ENCODE measurements around the gene HSBP1L1. TPM values are rescaled to one million over a fixed set of nuclear protein-coding genes. Genes with fewer than 3 reads are reported as not detected.
"Not testable (repeated sequence)": the region's sequence is repeated elsewhere in the genome, so short reads cannot be mapped to it uniquely, and the experiment has no call there.

HSBP1L1 gene
- total RNA-seq, 1 donor from 2014 or later = 1.6 TPM

- H3K9me3 Mint-ChIP-seq (ENCODE audit: unreplicated experiment) = no peaks in the 10 kb centered on the region
- no peak overlapping the region for H3K4me3 Mint-ChIP-seq (ENCODE audit: unreplicated experiment)
- H3K27ac Mint-ChIP-seq (ENCODE audit: unreplicated experiment) = no peak overlapping the region
- no peaks in the 10 kb centered on the region for H3K27me3 Mint-ChIP-seq (ENCODE audit: unreplicated experiment)
- no peak for TF ChIP-seq CTCF (IDR thresholded peaks at IDR 0.05)
- peaks cover 2% of the 10 kb centered on the region for H3K36me3 Mint-ChIP-seq (ENCODE audit: unreplicated experiment)
- H3K4me1 Mint-ChIP-seq (ENCODE audit: unreplicated experiment) = peaks cover 8% of the 10 kb centered on the region
- DNase-seq (ENCODE audit: extremely low spot score, unreplicated experiment) = no peak
These were observed 5.5 kb upstream of the HSBP1L1 start for GRCh38 chr18:79958981-79959380.

DNA sequence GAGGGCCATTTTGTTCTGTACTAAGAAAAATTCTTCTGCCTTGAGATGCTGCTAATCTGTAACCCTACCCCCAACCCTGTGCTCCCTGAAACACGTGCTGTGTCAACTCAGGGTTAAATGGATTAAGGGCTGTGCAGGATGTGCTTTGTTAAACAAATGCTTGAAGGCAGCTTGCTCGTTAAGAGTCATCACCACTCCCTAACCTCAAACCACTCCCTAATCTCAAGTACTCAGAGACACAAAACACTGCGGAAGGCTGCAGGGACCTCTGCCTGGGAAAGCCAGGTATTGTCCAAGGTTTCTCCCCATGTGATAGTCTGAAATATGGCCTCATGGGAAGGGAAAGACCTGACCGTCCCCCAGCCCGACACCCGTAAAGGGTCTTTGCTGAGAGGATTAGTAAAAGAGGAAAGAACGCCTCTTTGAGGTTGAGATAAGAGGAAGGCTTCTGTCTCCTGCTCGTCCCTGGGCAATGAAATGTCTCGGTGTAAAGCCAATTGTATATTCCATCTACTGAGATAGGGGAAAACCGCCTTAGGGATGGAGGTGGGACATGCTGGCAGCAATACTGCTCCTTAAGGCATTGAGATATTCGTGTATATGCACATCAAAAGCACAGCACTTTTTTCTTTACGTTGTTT lies 4.2 kb upstream of the HSBP1L1 start:
- not testable (repeated sequence) for H3K27ac Mint-ChIP-seq (ENCODE audit: unreplicated experiment)

GRCh38 chr18:79960921-79961526 lies 3.4 kb upstream of the HSBP1L1 start:
- H3K4me1 Mint-ChIP-seq (ENCODE audit: unreplicated experiment) = peaks cover 14% of the 10 kb centered on the region
- no peaks in the 10 kb centered on the region for H3K27me3 Mint-ChIP-seq (ENCODE audit: unreplicated experiment)
- H3K4me3 Mint-ChIP-seq (ENCODE audit: unreplicated experiment) = no peak overlapping the region
- no peak for DNase-seq (ENCODE audit: extremely low spot score, unreplicated experiment)
- no peaks in the 10 kb centered on the region for H3K9me3 Mint-ChIP-seq (ENCODE audit: unreplicated experiment)
- H3K36me3 Mint-ChIP-seq (ENCODE audit: unreplicated experiment) = no peaks in the 10 kb centered on the region
- no peak for TF ChIP-seq CTCF (IDR thresholded peaks at IDR 0.05)
- no peak overlapping the region for H3K27ac Mint-ChIP-seq (ENCODE audit: unreplicated experiment)

More for the DNA sequence above, 4.2 kb upstream of the HSBP1L1 start:
- H3K4me3 Mint-ChIP-seq (ENCODE audit: unreplicated experiment); DNase-seq (ENCODE audit: extremely low spot score, unreplicated experiment); H3K36me3 Mint-ChIP-seq (ENCODE audit: unreplicated experiment); H3K27me3 Mint-ChIP-seq (ENCODE audit: unreplicated experiment); H3K9me3 Mint-ChIP-seq (ENCODE audit: unreplicated experiment): not testable (repeated sequence)
- H3K4me1 Mint-ChIP-seq (ENCODE audit: unreplicated experiment) = peaks cover 10% of the 10 kb centered on the region

DNA sequence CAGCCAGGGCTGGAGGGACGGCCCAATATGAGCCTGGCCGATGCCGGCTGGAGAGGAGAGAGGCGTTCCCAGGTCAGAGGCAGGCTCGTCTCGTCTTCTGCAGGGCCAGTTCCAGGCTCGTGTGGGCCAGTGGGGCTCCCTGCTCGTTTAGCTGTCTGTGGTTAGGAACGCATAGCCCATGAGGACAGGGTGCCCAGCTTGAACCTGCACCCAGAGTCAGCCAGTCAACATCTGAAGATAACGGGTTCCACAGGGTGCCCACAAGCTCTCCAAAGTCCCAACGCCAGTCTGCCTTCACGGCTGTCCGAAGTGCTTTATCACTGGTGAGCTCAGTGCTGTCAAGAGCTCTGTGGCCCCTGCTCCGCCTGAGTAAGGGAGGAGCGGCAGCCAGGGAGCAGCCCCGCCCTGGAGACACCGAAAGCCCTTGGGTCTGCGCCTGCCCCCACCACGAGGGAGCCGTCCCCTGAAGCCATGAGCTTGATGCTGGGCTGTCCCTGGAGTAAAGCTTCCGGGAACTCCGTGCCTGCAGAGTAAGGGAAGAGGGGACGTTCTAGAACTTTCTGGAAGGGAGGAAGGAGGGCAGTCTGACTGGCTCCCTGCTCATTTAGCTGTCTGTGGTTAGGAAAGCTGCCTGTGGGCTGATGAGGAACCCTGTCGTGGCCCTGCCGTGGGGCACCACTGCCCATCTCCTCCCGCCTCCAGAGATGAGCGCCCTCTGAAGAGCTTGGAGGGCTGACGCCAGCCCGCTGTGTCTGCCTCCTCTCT lies 2.7 kb upstream of the HSBP1L1 start:
- no peak overlapping the region for H3K4me3 Mint-ChIP-seq (ENCODE audit: unreplicated experiment)
- no peak for TF ChIP-seq CTCF (IDR thresholded peaks at IDR 0.05)
- no peaks in the 10 kb centered on the region for H3K27me3 Mint-ChIP-seq (ENCODE audit: unreplicated experiment)
- peaks cover 14% of the 10 kb centered on the region for H3K4me1 Mint-ChIP-seq (ENCODE audit: unreplicated experiment)
- no peaks in the 10 kb centered on the region for H3K36me3 Mint-ChIP-seq (ENCODE audit: unreplicated experiment)
- H3K27ac Mint-ChIP-seq (ENCODE audit: unreplicated experiment) = no peak overlapping the region
- H3K9me3 Mint-ChIP-seq (ENCODE audit: unreplicated experiment) = no peaks in the 10 kb centered on the region
- DNase-seq (ENCODE audit: extremely low spot score, unreplicated experiment) = no peak

- DNase-seq (ENCODE audit: extremely low spot score, unreplicated experiment) = no peak
- H3K27ac Mint-ChIP-seq (ENCODE audit: unreplicated experiment) = no peak overlapping the region
- H3K4me3 Mint-ChIP-seq (ENCODE audit: unreplicated experiment) = no peak overlapping the region
- TF ChIP-seq CTCF (IDR thresholded peaks at IDR 0.05) = no peak
- H3K36me3 Mint-ChIP-seq (ENCODE audit: unreplicated experiment) = no peaks in the 10 kb centered on the region
- no peaks in the 10 kb centered on the region for H3K27me3 Mint-ChIP-seq (ENCODE audit: unreplicated experiment)
- peaks cover 14% of the 10 kb centered on the region for H3K4me1 Mint-ChIP-seq (ENCODE audit: unreplicated experiment)
- H3K9me3 Mint-ChIP-seq (ENCODE audit: unreplicated experiment) = no peaks in the 10 kb centered on the region
These were observed 2.1 kb upstream of the HSBP1L1 start for GRCh38 chr18:79962311-79962710.

Data from osteocyte (in vitro differentiated cells).